Measurements from ENCODE around the gene ANXA4.
"Not testable (repeated sequence)": the region's sequence is repeated elsewhere in the genome, so short reads cannot be mapped to it uniquely, and the experiment has no call there.

ANXA4 gene

GRCh38 chr2:69811591-69811990, 69.7 kb downstream of the ANXA4 start:
- no peak for FAIRE-seq

GRCh38 chr2:69815717-69816116, 73.8 kb downstream of the ANXA4 start:
- no peak for FAIRE-seq

- FAIRE-seq = peak; percentile 96
These were observed 75.1 kb downstream of the ANXA4 start for GRCh38 chr2:69816923-69817542.

GRCh38 chr2:69817729-69818501, 76.0 kb downstream of the ANXA4 start:
- no peak for FAIRE-seq

- no peak for FAIRE-seq
These were observed 86.0 kb downstream of the ANXA4 start for GRCh38 chr2:69827796-69828540.

GRCh38 chr2:69828938-69829255, 87.0 kb downstream of the ANXA4 start:
- FAIRE-seq = no peak

- no peak for FAIRE-seq
These were observed 87.5 kb downstream of the ANXA4 start, which contains the start of gene GMCL1 for GRCh38 chr2:69829256-69830044. Gene GMCL1 (plus strand): TSS chr2:69829660. CDS start chr2:69829893, 233 bp downstream.

GRCh38 chr2:69830045-69830905, 88.3 kb downstream of the ANXA4 start:
- no peak for FAIRE-seq

- not testable (repeated sequence) for FAIRE-seq
These were observed 88.9 kb downstream of the ANXA4 start for GRCh38 chr2:69830906-69831241.

- FAIRE-seq = no peak
These were observed 89.5 kb downstream of the ANXA4 start for GRCh38 chr2:69831354-69831905.

GRCh38 chr2:69833752-69834151, 91.8 kb downstream of the ANXA4 start:
- FAIRE-seq = no peak

- FAIRE-seq = no peak
These were observed 93.7 kb downstream of the ANXA4 start for GRCh38 chr2:69835666-69836065.

- no peak for FAIRE-seq
These were observed 94.4 kb downstream of the ANXA4 start for GRCh38 chr2:69836316-69836715.

- FAIRE-seq = peak; percentile 86
These were observed 95.6 kb downstream of the ANXA4 start for GRCh38 chr2:69837533-69837932.

GRCh38 chr2:69843993-69844392, 102.1 kb downstream of the ANXA4 start:
- peak; percentile 72 for FAIRE-seq

GRCh38 chr2:69844560-69844959, 102.6 kb downstream of the ANXA4 start:
- no peak for FAIRE-seq

- FAIRE-seq = no peak
These were observed 104.5 kb downstream of the ANXA4 start for GRCh38 chr2:69846182-69847067.

- FAIRE-seq = peak; percentile 65
These were observed 105.3 kb downstream of the ANXA4 start for GRCh38 chr2:69847068-69847828.

- no peak for FAIRE-seq
These were observed 106.4 kb downstream of the ANXA4 start for GRCh38 chr2:69848186-69848790.

GRCh38 chr2:69858261-69858660, 116.3 kb downstream of the ANXA4 start:
- no peak for FAIRE-seq
